K562 (cell line): ENCODE data around the gene CHMP5. TPM values are rescaled to one million over a fixed set of nuclear protein-coding genes. Genes with fewer than 3 reads are reported as not detected.

Source experiments
- ATF7 ChIP-seq: fragments of 450-650 bp; IDR thresholded peaks from 2 replicates; pipeline ENCODE4 v1.7.1; 2014; ENCODE audit warnings: mild to moderate bottlenecking, moderate library complexity
- BHLHE40 ChIP-seq: IDR thresholded peaks from 2 replicates; pipeline ENCODE4 v1.6.1; 2011; ENCODE audit warnings: low read length, improper control_type of control experiment
- CBFA2T2 ChIP-seq: fragments of 450-650 bp; conservative IDR thresholded peaks from 2 replicates; pipeline ENCODE4 v1.6.1; 2017; ENCODE audit warnings: mild to moderate bottlenecking
- CC2D1A ChIP-seq: fragments of 450-650 bp; IDR thresholded peaks from 2 replicates; pipeline ENCODE4 v1.6.1; 2017; ENCODE audit warnings: mild to moderate bottlenecking
- CREM ChIP-seq: IDR thresholded peaks from 2 replicates; pipeline ENCODE4 v1.6.1; 2014; ENCODE audit warnings: antibody characterized with exemption, low read depth
- GABPB2 ChIP-seq: fragments of 250-450 bp; sonication (Bioruptor Pico); conservative IDR thresholded peaks from 2 replicates; pipeline ENCODE4 v1.5.1; 2021; ENCODE audit warnings: mild to moderate bottlenecking
- GATAD2B ChIP-seq: fragments of 450-650 bp; IDR thresholded peaks from 2 replicates; pipeline ENCODE4 v1.6.1; 2017; ENCODE audit warnings: mild to moderate bottlenecking, borderline replicate concordance
- MCM3 ChIP-seq: fragments of 450-650 bp; IDR thresholded peaks from 2 replicates; pipeline ENCODE4 v1.6.1; 2016
- MXI1 ChIP-seq: IDR thresholded peaks from 2 replicates; pipeline ENCODE4 v1.6.1; 2011; ENCODE audit warnings: low read depth, mild to moderate bottlenecking, improper control_type of control experiment, low read length
- NR2C2 ChIP-seq, 2 experiments: fragments of 200-800 bp in 1 of 2; sonication (Bioruptor generic) in 1 of 2; sonication (generic) in 1 of 2; formaldehyde crosslinking in 1 of 2; IDR thresholded peaks; 2 replicates each; pipeline versions ENCODE4 v1.6.1 to v1.8.0; 2016 to 2022; ENCODE audit warnings: mild to moderate bottlenecking in 1 of 2, missing compliant biosample characterization in 1 of 2, missing genetic modification characterization in 1 of 2, missing genetic modification reagents in 1 of 2
- PURB ChIP-seq: sonication (generic); formaldehyde crosslinking; IDR thresholded peaks from 2 replicates; pipeline ENCODE4 v1.9.0; 2021; ENCODE audit warnings: low read depth, mild to moderate bottlenecking, missing genetic modification reagents
- SMARCE1 ChIP-seq: fragments of 450-650 bp; IDR thresholded peaks from 2 replicates; pipeline ENCODE4 v1.7.1; 2016; ENCODE audit warnings: mild to moderate bottlenecking
- STAG1 ChIP-seq: sonication (generic); formaldehyde crosslinking; IDR thresholded peaks from 2 replicates; pipeline ENCODE4 v1.5.0; 2020; ENCODE audit warnings: missing genetic modification reagents, borderline replicate concordance
- TRIM28 ChIP-seq: fragments of 450-650 bp; IDR thresholded peaks from 2 replicates; pipeline ENCODE4 v1.6.1; 2017
- ZBED1 ChIP-seq: IDR thresholded peaks from 2 replicates; pipeline ENCODE4 v1.6.1; 2014
- ZFP1 ChIP-seq: fragments of 450-650 bp; formaldehyde crosslinking; IDR thresholded peaks from 2 replicates; pipeline ENCODE4 v1.4.0; 2020; ENCODE audit warnings: mild to moderate bottlenecking, mixed read lengths
- ZNF232 ChIP-seq: sonication (generic); formaldehyde crosslinking; IDR thresholded peaks from 2 replicates; pipeline ENCODE4 v1.8.0; 2022; ENCODE audit warnings: mild to moderate bottlenecking, missing genetic modification reagents
- polyA plus RNA-seq, 8 experiments: library from polyadenylated mRNA; depleted of rRNA in 4 of 8; stranded (reverse) in 5 of 8; unstranded in 3 of 8; fragments of >200 nt; fragmentation: Nextera tagmentation in 2 of 8; fragmentation: Illumina TruSeq in 1 of 8; extraction: Ambion mirVana in 2 of 8; extraction: Trizol in 1 of 8; gene quantifications; 2 replicates each; pipeline versions ENCODE4 v1.2.1 to v1.2.3, GENCODE V29; 2011 to 2014; ENCODE audit warnings: inconsistent platforms in 1 of 8, missing spikeins in 1 of 8
- total RNA-seq, 7 experiments: library from RNA; depleted of rRNA in 6 of 7; stranded (reverse); fragments of >200 nt in 6 of 7; fragmentation: Illumina TruSeq in 2 of 7; extraction: Trizol in 2 of 7; gene quantifications; 2 replicates each; pipeline versions ENCODE4 v1.2.1 to v1.2.3, GENCODE V29; 2011 to 2021; ENCODE audit warnings: low replicate concordance in 1 of 7
- TF ChIP-seq, protein P1 (sequence below): fragments of 250-450 bp; sonication (Bioruptor Pico); IDR thresholded peaks from 2 replicates; pipeline ENCODE4 v1.8.0; 2021; ENCODE audit warnings: moderate library complexity, mild to moderate bottlenecking, inconsistent platforms
- TF ChIP-seq, protein P2 (sequence below): fragments of 450-650 bp; IDR thresholded peaks from 2 replicates; pipeline ENCODE4 v1.6.1; 2016; ENCODE audit warnings: mild to moderate bottlenecking
- TF ChIP-seq, protein P3 (sequence below): fragments of 450-650 bp; formaldehyde crosslinking; conservative IDR thresholded peaks from 2 replicates; pipeline ENCODE4 v1.4.0; 2022; ENCODE audit warnings: mild to moderate bottlenecking, missing genetic modification characterization
- TF ChIP-seq, protein P4 (sequence below): sonication (generic); formaldehyde crosslinking; IDR thresholded peaks from 2 replicates; pipeline ENCODE4 v1.5.0; 2020; ENCODE audit warnings: missing genetic modification reagents
- TF ChIP-seq, protein P5 (sequence below): fragments of 450-650 bp; IDR thresholded peaks from 2 replicates; pipeline ENCODE4 v1.7.1; 2018; ENCODE audit warnings: mild to moderate bottlenecking, low read depth; ENCODE audit not compliant: partially characterized antibody

Gene CHMP5
- total and polyA plus RNA-seq, 9 of the 15 experiments (the other 6 are each of a cell fraction or from before 2014, with no cell fraction given) = 36.0 to 105 (median 54.9) TPM

DNA sequence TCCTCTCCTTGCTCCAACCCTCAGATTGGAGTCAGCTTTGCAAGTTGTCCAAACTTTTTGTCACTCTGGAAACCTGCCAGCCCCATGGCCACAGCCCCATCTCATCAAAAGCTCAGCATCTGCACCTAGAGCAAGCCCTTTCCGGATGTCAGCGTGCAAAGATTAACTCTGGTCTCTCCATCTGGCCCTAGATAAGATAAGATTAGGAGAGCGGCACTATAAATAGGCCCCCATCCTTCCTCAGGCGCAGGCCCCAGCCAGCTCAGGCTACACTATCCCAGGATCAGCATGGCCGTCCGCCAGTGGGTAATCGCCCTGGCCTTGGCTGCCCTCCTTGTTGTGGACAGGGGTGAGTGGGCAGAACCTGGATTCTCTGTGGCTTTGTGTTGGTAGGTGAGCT lies 24.9 kb upstream of the CHMP5 start, which contains the start of gene SPINK4 (continued):
- TF ChIP-seq, protein P1, sequence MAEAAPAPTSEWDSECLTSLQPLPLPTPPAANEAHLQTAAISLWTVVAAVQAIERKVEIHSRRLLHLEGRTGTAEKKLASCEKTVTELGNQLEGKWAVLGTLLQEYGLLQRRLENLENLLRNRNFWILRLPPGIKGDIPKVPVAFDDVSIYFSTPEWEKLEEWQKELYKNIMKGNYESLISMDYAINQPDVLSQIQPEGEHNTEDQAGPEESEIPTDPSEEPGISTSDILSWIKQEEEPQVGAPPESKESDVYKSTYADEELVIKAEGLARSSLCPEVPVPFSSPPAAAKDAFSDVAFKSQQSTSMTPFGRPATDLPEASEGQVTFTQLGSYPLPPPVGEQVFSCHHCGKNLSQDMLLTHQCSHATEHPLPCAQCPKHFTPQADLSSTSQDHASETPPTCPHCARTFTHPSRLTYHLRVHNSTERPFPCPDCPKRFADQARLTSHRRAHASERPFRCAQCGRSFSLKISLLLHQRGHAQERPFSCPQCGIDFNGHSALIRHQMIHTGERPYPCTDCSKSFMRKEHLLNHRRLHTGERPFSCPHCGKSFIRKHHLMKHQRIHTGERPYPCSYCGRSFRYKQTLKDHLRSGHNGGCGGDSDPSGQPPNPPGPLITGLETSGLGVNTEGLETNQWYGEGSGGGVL (CRISPR knock-in tag) = no peak
- TF ChIP-seq, protein P2, sequence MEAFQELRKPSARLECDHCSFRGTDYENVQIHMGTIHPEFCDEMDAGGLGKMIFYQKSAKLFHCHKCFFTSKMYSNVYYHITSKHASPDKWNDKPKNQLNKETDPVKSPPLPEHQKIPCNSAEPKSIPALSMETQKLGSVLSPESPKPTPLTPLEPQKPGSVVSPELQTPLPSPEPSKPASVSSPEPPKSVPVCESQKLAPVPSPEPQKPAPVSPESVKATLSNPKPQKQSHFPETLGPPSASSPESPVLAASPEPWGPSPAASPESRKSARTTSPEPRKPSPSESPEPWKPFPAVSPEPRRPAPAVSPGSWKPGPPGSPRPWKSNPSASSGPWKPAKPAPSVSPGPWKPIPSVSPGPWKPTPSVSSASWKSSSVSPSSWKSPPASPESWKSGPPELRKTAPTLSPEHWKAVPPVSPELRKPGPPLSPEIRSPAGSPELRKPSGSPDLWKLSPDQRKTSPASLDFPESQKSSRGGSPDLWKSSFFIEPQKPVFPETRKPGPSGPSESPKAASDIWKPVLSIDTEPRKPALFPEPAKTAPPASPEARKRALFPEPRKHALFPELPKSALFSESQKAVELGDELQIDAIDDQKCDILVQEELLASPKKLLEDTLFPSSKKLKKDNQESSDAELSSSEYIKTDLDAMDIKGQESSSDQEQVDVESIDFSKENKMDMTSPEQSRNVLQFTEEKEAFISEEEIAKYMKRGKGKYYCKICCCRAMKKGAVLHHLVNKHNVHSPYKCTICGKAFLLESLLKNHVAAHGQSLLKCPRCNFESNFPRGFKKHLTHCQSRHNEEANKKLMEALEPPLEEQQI = peak; percentile 49; the same call in 1 of the 2 replicates
- TF ChIP-seq SMARCE1 = peak; percentile 92
- TF ChIP-seq, protein P3, sequence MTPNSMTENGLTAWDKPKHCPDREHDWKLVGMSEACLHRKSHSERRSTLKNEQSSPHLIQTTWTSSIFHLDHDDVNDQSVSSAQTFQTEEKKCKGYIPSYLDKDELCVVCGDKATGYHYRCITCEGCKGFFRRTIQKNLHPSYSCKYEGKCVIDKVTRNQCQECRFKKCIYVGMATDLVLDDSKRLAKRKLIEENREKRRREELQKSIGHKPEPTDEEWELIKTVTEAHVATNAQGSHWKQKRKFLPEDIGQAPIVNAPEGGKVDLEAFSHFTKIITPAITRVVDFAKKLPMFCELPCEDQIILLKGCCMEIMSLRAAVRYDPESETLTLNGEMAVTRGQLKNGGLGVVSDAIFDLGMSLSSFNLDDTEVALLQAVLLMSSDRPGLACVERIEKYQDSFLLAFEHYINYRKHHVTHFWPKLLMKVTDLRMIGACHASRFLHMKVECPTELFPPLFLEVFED (CRISPR knock-in tag) = no peak
- TF ChIP-seq PURB = no peak
- TF ChIP-seq MXI1 = no peak
- TF ChIP-seq NR2C2 (CRISPR knock-in tag; IDR thresholded peaks at IDR 0.05) = no peak
- TF ChIP-seq NR2C2 (tag; IDR thresholded peaks at IDR 0.05) = peak; percentile 34
- TF ChIP-seq MCM3 = no peak
- TF ChIP-seq ZFP1 (CRISPR knock-in tag) = no peak
- TF ChIP-seq, protein P4, sequence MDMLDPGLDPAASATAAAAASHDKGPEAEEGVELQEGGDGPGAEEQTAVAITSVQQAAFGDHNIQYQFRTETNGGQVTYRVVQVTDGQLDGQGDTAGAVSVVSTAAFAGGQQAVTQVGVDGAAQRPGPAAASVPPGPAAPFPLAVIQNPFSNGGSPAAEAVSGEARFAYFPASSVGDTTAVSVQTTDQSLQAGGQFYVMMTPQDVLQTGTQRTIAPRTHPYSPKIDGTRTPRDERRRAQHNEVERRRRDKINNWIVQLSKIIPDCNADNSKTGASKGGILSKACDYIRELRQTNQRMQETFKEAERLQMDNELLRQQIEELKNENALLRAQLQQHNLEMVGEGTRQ = no peak
- no peak for TF ChIP-seq TRIM28
- TF ChIP-seq, protein P5, sequence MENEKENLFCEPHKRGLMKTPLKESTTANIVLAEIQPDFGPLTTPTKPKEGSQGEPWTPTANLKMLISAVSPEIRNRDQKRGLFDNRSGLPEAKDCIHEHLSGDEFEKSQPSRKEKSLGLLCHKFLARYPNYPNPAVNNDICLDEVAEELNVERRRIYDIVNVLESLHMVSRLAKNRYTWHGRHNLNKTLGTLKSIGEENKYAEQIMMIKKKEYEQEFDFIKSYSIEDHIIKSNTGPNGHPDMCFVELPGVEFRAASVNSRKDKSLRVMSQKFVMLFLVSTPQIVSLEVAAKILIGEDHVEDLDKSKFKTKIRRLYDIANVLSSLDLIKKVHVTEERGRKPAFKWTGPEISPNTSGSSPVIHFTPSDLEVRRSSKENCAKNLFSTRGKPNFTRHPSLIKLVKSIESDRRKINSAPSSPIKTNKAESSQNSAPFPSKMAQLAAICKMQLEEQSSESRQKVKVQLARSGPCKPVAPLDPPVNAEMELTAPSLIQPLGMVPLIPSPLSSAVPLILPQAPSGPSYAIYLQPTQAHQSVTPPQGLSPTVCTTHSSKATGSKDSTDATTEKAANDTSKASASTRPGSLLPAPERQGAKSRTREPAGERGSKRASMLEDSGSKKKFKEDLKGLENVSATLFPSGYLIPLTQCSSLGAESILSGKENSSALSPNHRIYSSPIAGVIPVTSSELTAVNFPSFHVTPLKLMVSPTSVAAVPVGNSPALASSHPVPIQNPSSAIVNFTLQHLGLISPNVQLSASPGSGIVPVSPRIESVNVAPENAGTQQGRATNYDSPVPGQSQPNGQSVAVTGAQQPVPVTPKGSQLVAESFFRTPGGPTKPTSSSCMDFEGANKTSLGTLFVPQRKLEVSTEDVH = peak; percentile 24
- peak; percentile 79; the same call in 1 of the 2 replicates for TF ChIP-seq CC2D1A
- TF ChIP-seq CBFA2T2 = peak; percentile 94
- 0 out of 2 replicates have a peak, but pooled peaks have one; percentile 62 for TF ChIP-seq ZBED1
- TF ChIP-seq ATF7 = peak; percentile 64
- no peak for TF ChIP-seq GABPB2 (CRISPR knock-in tag)
- TF ChIP-seq STAG1 = no peak
- peak; percentile 63; the same call in 1 of the 2 replicates for TF ChIP-seq CREM
- peak; percentile 60; the same call in 1 of the 2 replicates for TF ChIP-seq GATAD2B
- peak; percentile 48; the same call in 1 of the 2 replicates for TF ChIP-seq BHLHE40
- no peak for TF ChIP-seq ZNF232
